ENCODE data around the gene FAM174C.

FAM174C gene

GRCh38 chr19:1267477-1268225 lies 7.7 kb upstream of the FAM174C start:
- TF ChIP-seq CTCF (conservative IDR thresholded peaks at IDR 0.05; ENCODE audit: low read length), result no peak

DNA sequence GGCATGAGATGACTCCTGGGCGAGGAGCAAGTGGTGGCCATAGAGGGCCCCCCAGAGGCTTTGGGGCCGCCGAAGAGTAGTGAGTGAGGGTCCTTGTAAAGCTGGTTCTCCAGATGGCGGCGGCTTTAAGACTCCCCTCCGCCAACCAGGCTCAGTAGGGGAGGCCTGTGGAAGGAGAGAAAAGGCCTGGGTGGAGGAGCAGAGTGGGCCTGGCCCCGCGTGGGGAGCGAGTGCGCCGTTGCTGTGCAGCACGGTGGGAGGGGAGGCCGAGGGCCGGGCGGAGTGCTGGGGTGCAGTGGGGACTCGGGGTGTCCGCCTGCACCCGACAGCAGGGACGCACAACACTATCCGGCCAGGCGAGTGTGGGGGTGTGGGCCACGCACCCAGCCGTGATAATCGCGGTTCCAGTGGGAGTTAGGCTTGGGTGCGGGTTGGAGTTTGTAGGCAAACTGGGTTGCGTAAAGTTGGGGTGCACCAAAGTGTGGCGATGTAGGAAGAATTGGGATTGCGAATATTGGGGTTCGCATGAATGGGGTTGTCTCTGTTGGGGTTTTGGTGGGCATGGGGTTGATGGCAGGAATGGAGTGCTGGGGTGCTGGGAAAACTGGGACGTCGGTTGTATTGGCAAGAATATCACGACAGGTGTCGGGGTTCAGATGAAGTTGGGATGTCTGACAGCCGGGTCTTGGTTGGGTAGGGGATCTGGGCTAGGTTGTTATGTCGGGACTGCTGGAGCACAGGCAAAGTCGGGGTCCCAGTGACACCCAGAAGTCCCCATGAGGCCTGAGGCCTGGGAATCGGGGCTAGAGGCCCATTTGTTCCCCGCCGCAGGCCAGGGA lies 6.9 kb upstream of the FAM174C start:
- TF ChIP-seq CTCF (conservative IDR thresholded peaks at IDR 0.05; ENCODE audit: low read length), result no peak
- peak overlapping the region; percentile 31 for H3K4me3 ChIP-seq (ENCODE audit: low read length)
- no peak for DNase-seq (ENCODE audit: low read depth)

More at GRCh38 chr19:1267477-1268225, 7.7 kb upstream of the FAM174C start:
- peak overlapping the region; percentile 63 for H3K4me3 ChIP-seq (ENCODE audit: low read length)
- DNase-seq (ENCODE audit: low read depth), result no peak

GRCh38 chr19:1269065-1269477 lies 6.3 kb upstream of the FAM174C start, which contains the start of gene CIRBP:
Gene CIRBP, plus strand, starts transcription at chr19:1269332. Its CDS starts 1,602 bp downstream, at chr19:1270934.
- peak within 1 kb of the TSS; percentile 94 for H3K4me3 ChIP-seq (ENCODE audit: low read length)
- DNase-seq (ENCODE audit: low read depth), result peak; percentile 99
- TF ChIP-seq CTCF (conservative IDR thresholded peaks at IDR 0.05; ENCODE audit: low read length), result no peak

GRCh38 chr19:1269478-1270212 lies 5.7 kb upstream of the FAM174C start:
- TF ChIP-seq CTCF (conservative IDR thresholded peaks at IDR 0.05; ENCODE audit: low read length), result peak; percentile 12; the same call in 1 of the 2 replicates
- DNase-seq (ENCODE audit: low read depth), result peak; percentile 91
- peak overlapping the region; percentile 94 for H3K4me3 ChIP-seq (ENCODE audit: low read length)

DNA sequence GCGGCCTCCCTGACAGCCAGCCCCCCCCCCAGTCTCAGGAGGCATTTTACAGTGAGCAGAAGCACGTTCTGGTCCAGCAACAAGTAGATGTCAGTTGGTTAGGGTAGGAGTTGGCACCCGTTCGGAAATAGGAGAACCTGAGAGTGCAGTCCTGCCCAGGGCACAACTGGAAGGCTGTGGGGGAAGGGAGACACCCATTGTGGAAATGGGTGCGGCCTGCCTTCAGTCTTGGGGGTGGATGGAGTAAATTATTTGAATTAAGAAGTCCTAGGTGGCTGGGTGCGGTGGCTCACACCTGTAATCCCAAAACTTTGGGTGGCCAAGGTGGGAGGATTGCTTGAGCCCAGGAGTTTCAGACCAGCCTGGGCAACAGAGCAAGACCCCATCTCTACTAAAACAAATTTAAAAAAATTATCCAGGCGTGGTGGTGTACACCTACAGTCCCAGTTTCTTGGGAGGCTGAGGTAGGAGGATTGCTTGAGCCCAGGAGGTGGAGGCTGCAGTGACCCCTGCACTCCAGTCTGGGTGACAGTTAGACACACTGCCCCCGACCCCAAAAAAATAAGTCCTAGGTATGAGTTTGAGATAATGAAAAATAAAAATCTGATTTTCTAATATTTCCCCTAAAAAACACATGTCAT lies 5.0 kb upstream of the FAM174C start:
- no peak for DNase-seq (ENCODE audit: low read depth)
- H3K4me3 ChIP-seq (ENCODE audit: low read length), result peak overlapping the region; percentile 94
- TF ChIP-seq CTCF (conservative IDR thresholded peaks at IDR 0.05; ENCODE audit: low read length), result no peak

DNA sequence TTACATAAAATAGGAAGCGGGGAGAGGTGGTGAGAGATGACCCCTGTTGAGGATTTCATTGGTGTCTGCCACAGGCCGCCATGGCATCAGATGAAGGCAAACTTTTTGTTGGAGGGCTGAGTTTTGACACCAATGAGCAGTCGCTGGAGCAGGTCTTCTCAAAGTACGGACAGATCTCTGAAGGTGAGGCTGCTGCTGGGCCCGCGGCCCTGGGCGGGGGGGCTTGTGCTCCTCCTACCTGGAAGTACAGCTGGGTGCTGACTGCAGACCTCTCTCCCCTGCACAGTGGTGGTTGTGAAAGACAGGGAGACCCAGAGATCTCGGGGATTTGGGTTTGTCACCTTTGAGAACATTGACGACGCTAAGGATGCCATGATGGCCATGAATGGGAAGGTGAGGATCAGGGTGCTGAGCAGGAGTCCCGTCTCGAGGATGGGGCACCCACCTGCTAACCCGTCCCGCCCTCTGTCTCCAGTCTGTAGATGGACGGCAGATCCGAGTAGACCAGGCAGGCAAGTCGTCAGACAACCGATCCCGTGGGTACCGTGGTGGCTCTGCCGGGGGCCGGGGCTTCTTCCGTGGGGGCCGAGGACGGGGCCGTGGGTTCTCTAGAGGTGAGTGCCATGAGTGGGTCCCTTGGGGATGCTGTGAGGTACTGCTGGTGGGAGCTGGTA lies 4.3 kb upstream of the FAM174C start:
- no peak for TF ChIP-seq CTCF (conservative IDR thresholded peaks at IDR 0.05; ENCODE audit: low read length)
- DNase-seq (ENCODE audit: low read depth), result no peak
- H3K4me3 ChIP-seq (ENCODE audit: low read length), result peak overlapping the region; percentile 94

Measured in AG10803 (cell line).